CD4-positive, alpha-beta T cell (primary cell): ENCODE results near the gene IL22RA2. TPM values are rescaled to one million over a fixed set of nuclear protein-coding genes. Genes with fewer than 3 reads are reported as not detected.

ENCODE experiments used
- ATAC-seq: fragments of 200-7000 bp; cut with Tn5 transposase; one replicate; pipeline ENCODE4 v1.10.0; 2022; ENCODE audit warnings: mild to moderate bottlenecking; ENCODE audit not compliant: poor library complexity
- CTCF ChIA-PET: fragments of 350-600 bp; sonication (Branson Sonifier 250); formaldehyde crosslinking; loops from one replicate; lab custom pipeline; 2021; ENCODE audit warnings: antibody characterized with exemption, inconsistent platforms; lab: Charles Lee
- POLR2A ChIA-PET: fragments of 350-600 bp; sonication (Branson Sonifier 250); formaldehyde crosslinking; loops from one replicate; lab custom pipeline; 2021; ENCODE audit warnings: antibody characterized with exemption, inconsistent platforms; lab: Charles Lee
- DNase-seq, 14 experiments: peaks; one replicate each; pipeline ENCODE4 v3.0.0-alpha.2; 2013 to 2020; ENCODE audit warnings: mixed read lengths in 2 of 14
- H3K27ac ChIP-seq, 2 donors: one replicate each; pipeline versions ENCODE4 v1.5.1 to v1.7.0; 2013; ENCODE audit warnings: low read length in 2 of 2, low read depth in 1 of 2, mild to moderate bottlenecking in 1 of 2
- H3K27me3 ChIP-seq, 2 experiments: 1 replicate in 1 of 2; 2 replicates in 1 of 2; pipeline versions ENCODE4 v1.6.1 to v1.7.0; 2013; ENCODE audit warnings: low read length in 2 of 2, control low read depth in 1 of 2, mild to moderate bottlenecking in 1 of 2, moderate library complexity in 1 of 2; ENCODE audit not compliant: insufficient read depth in 2 of 2, control insufficient read depth in 1 of 2
- H3K36me3 ChIP-seq: one replicate; pipeline ENCODE4 v1.6.1; 2013; ENCODE audit warnings: low read length, control low read depth; ENCODE audit not compliant: insufficient read depth
- H3K4me1 ChIP-seq: one replicate; pipeline ENCODE4 v1.6.1; 2013; ENCODE audit warnings: low read length, control low read depth; ENCODE audit not compliant: insufficient read depth
- H3K4me3 ChIP-seq: one replicate; pipeline ENCODE4 v1.5.1; 2013; ENCODE audit warnings: mild to moderate bottlenecking, low read length, moderate library complexity
- H3K9me3 ChIP-seq, 2 experiments: 1 replicate in 1 of 2; 2 replicates in 1 of 2; pipeline versions ENCODE4 v1.6.1 to v1.7.0; 2013; ENCODE audit warnings: low read length in 2 of 2, mild to moderate bottlenecking in 2 of 2, control low read depth in 1 of 2, moderate library complexity in 1 of 2; ENCODE audit not compliant: control insufficient read depth in 1 of 2, insufficient read depth in 1 of 2
- H3K27ac Mint-ChIP-seq: one replicate; pipeline ENCODE4 v1.8.0; 2020; ENCODE audit warnings: mixed read lengths
- H3K27me3 Mint-ChIP-seq: one replicate; pipeline ENCODE4 v1.8.0; 2021; ENCODE audit warnings: mixed read lengths
- H3K36me3 Mint-ChIP-seq: one replicate; pipeline ENCODE4 v1.8.0; 2021; ENCODE audit warnings: low read depth, mixed read lengths
- H3K4me1 Mint-ChIP-seq: one replicate; pipeline ENCODE4 v1.8.0; 2021; ENCODE audit warnings: low read depth, mixed read lengths
- H3K4me3 Mint-ChIP-seq: one replicate; pipeline ENCODE4 v1.8.0; 2020; ENCODE audit warnings: mild to moderate bottlenecking, mixed read lengths
- H3K9me3 Mint-ChIP-seq: one replicate; pipeline ENCODE4 v1.8.0; 2020; ENCODE audit warnings: mixed read lengths
- CTCF ChIP-seq: fragments of 200-600 bp; IDR thresholded peaks from one replicate; pipeline ENCODE4 v1.8.0; 2022; ENCODE audit warnings: antibody characterized with exemption, mild to moderate bottlenecking
- intact Hi-C, 2 experiments: fragments of 100-400 bp; cut with DNase I in 1 of 2; cut with micrococcal nuclease in 1 of 2; formaldehyde crosslinking; loops; one replicate each; pipeline versions ENCODE4 v1.15.1 to v1.9.0; 2023 to 2025; cut with DNase I, micrococcal nuclease
- total RNA-seq, 174 experiments: library from RNA in 2 of 174; stranded (reverse) in 2 of 174; gene quantifications; one replicate each; pipeline ENCODE4 v1.2.3 and lab custom pipeline; 2021 to 2026

IL22RA2 gene
- total RNA-seq, 2 experiments from 2014 or later, result not detected

GRCh38 chr6:137159912-137160311 lies 13.5 kb downstream of the IL22RA2 start:
- POLR2A ChIA-PET, result no interaction called here

GRCh38 chr6:137157601-137158000 lies 15.8 kb downstream of the IL22RA2 start:
- no peaks in the 10 kb centered on the region for H3K36me3 Mint-ChIP-seq

More at GRCh38 chr6:137159912-137160311, 13.5 kb downstream of the IL22RA2 start:
- H3K27ac ChIP-seq, result no peak overlapping the region
- Mint-ChIP-seq H3K9me3 (no peaks in the 10 kb centered on the region), H3K27ac (no peak overlapping the region), H3K36me3 (no peaks in the 10 kb centered on the region), H3K4me3 (no peak overlapping the region), H3K27me3 (peaks cover 40% of the 10 kb centered on the region), H3K4me1 (peaks cover 21% of the 10 kb centered on the region)
- H3K9me3 ChIP-seq, result peaks cover 5 to 10% of the 10 kb centered on the region in 2 experiments
- CTCF ChIA-PET, result no interaction called here
- no peak for TF ChIP-seq CTCF
- ATAC-seq, result no peak
- no peaks in the 10 kb centered on the region for H3K36me3 ChIP-seq
- no peak for DNase-seq
- H3K4me3 ChIP-seq, result no peak overlapping the region
- intact Hi-C loops, result no loop called here
- peaks cover 21% of the 10 kb centered on the region for H3K4me1 ChIP-seq
- no peaks in the 10 kb centered on the region for H3K27me3 ChIP-seq

GRCh38 chr6:137156650-137157049 lies 16.8 kb downstream of the IL22RA2 start:
- no peak overlapping the region for H3K27ac Mint-ChIP-seq
- H3K9me3 Mint-ChIP-seq, result no peaks in the 10 kb centered on the region
- no peak overlapping the region for H3K4me3 Mint-ChIP-seq
- intact Hi-C loops, result no loop called here
- CTCF ChIA-PET, result interaction anchor here (1.4 kb wide), 1 partner anchor 157 kb away, joined by 5 read pairs; no protein-coding TSS in a partner anchor
- POLR2A ChIA-PET, result no interaction called here
- no peaks in the 10 kb centered on the region for H3K36me3 Mint-ChIP-seq
- ATAC-seq (no peak), DNase-seq (no peak)
- Histone ChIP-seq H3K27ac (no peak overlapping the region), H3K9me3 (no peaks in the 10 kb centered on the region), H3K27me3 (no peaks in the 10 kb centered on the region), H3K4me3 (no peak overlapping the region), H3K36me3 (no peaks in the 10 kb centered on the region), H3K4me1 (peaks cover 20% of the 10 kb centered on the region)
- H3K27me3 Mint-ChIP-seq, result peaks cover 28% of the 10 kb centered on the region
- peaks cover 15% of the 10 kb centered on the region for H3K4me1 Mint-ChIP-seq
- no peak for TF ChIP-seq CTCF

More at GRCh38 chr6:137157601-137158000, 15.8 kb downstream of the IL22RA2 start:
- intact Hi-C loops, result no loop called here
- H3K9me3 ChIP-seq, result no peaks in the 10 kb centered on the region
- DNase-seq (no peak), ATAC-seq (no peak)
- no peak for TF ChIP-seq CTCF
- peaks cover 20% of the 10 kb centered on the region for H3K4me1 ChIP-seq
- CTCF ChIA-PET, result no interaction called here
- H3K4me3 ChIP-seq, result no peak overlapping the region
- H3K36me3 ChIP-seq, result no peaks in the 10 kb centered on the region
- no peak overlapping the region for H3K4me3 Mint-ChIP-seq
- no peak overlapping the region for H3K27ac Mint-ChIP-seq
- peaks cover 35% of the 10 kb centered on the region for H3K27me3 Mint-ChIP-seq
- no peaks in the 10 kb centered on the region for H3K27me3 ChIP-seq
- POLR2A ChIA-PET, result no interaction called here
- peaks cover 15% of the 10 kb centered on the region for H3K4me1 Mint-ChIP-seq
- no peak overlapping the region for H3K27ac ChIP-seq
- H3K9me3 Mint-ChIP-seq, result no peaks in the 10 kb centered on the region
